NB4 (cell line): ENCODE results near the gene TGM4.

Experiments
- MYC ChIP-seq: IDR thresholded peaks from 2 replicates; pipeline ENCODE4 v1.6.1; 2011; ENCODE audit warnings: low read depth, low read length
- POLR2A ChIP-seq: IDR thresholded peaks from 2 replicates; pipeline ENCODE4 v1.6.1; 2011; ENCODE audit warnings: mild to moderate bottlenecking; ENCODE audit not compliant: insufficient read length; ENCODE audit errors: extremely low read depth
- TF ChIP-seq, protein P1 (sequence below): IDR thresholded peaks from one replicate; pipeline ENCODE4 v1.5.1; 2012; ENCODE audit warnings: low read depth, low read length
- TF ChIP-seq, protein P2 (sequence below): IDR thresholded peaks from 2 replicates; pipeline ENCODE4 v1.6.1; 2011; ENCODE audit warnings: low read depth, low read length

DNA sequence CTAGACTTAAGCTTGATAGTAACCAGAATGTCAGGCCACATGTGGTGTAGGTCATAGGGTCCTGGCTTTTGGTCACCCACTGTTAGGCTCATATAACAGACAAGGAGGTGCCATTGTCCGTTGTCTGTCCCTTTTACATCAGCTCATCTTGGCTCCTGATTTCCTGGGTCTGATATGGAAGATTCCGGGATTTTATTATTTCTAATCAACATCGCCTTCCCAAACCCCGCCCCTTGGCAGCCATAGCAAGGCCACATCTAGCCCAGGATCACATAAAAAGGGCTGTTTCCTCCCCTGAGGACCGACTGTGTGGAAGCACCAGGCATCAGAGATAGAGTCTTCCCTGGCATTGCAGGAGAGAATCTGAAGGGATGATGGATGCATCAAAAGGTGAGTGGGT is at the start of gene TGM4:
- TF ChIP-seq, protein P1, sequence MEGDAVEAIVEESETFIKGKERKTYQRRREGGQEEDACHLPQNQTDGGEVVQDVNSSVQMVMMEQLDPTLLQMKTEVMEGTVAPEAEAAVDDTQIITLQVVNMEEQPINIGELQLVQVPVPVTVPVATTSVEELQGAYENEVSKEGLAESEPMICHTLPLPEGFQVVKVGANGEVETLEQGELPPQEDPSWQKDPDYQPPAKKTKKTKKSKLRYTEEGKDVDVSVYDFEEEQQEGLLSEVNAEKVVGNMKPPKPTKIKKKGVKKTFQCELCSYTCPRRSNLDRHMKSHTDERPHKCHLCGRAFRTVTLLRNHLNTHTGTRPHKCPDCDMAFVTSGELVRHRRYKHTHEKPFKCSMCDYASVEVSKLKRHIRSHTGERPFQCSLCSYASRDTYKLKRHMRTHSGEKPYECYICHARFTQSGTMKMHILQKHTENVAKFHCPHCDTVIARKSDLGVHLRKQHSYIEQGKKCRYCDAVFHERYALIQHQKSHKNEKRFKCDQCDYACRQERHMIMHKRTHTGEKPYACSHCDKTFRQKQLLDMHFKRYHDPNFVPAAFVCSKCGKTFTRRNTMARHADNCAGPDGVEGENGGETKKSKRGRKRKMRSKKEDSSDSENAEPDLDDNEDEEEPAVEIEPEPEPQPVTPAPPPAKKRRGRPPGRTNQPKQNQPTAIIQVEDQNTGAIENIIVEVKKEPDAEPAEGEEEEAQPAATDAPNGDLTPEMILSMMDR, result no peak
- TF ChIP-seq POLR2A (no peak), MYC (no peak)
- TF ChIP-seq, protein P2, sequence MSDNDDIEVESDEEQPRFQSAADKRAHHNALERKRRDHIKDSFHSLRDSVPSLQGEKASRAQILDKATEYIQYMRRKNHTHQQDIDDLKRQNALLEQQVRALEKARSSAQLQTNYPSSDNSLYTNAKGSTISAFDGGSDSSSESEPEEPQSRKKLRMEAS, result no peak
